IPS-18a (cell line): ENCODE measurements around the gene MAP3K4.
"Not testable (repeated sequence)": the region's sequence is repeated elsewhere in the genome, so short reads cannot be mapped to it uniquely, and the experiment has no call there.

Experiments
- H3K27ac ChIP-seq: one replicate; pipeline ENCODE4 v1.5.1; 2013; ENCODE audit warnings: low read length
- H3K27me3 ChIP-seq: one replicate; pipeline ENCODE4 v1.6.1; 2013; ENCODE audit warnings: mild to moderate bottlenecking, low read length; ENCODE audit not compliant: control insufficient read depth, insufficient read depth
- H3K36me3 ChIP-seq: one replicate; pipeline ENCODE4 v1.6.1; 2013; ENCODE audit warnings: low read depth, low read length; ENCODE audit not compliant: control insufficient read depth
- H3K4me1 ChIP-seq: one replicate; pipeline ENCODE4 v1.6.1; 2013; ENCODE audit warnings: low read depth, low read length; ENCODE audit not compliant: control insufficient read depth
- H3K4me3 ChIP-seq: one replicate; pipeline ENCODE4 v1.5.1; 2013; ENCODE audit warnings: low read length
- H3K9ac ChIP-seq: one replicate; pipeline ENCODE4 v1.6.1; 2013; ENCODE audit warnings: mild to moderate bottlenecking, low read length, moderate library complexity
- H3K9me3 ChIP-seq: one replicate; pipeline ENCODE4 v1.6.1; 2013; ENCODE audit warnings: low read depth, low read length; ENCODE audit not compliant: control insufficient read depth

The MAP3K4 gene

DNA sequence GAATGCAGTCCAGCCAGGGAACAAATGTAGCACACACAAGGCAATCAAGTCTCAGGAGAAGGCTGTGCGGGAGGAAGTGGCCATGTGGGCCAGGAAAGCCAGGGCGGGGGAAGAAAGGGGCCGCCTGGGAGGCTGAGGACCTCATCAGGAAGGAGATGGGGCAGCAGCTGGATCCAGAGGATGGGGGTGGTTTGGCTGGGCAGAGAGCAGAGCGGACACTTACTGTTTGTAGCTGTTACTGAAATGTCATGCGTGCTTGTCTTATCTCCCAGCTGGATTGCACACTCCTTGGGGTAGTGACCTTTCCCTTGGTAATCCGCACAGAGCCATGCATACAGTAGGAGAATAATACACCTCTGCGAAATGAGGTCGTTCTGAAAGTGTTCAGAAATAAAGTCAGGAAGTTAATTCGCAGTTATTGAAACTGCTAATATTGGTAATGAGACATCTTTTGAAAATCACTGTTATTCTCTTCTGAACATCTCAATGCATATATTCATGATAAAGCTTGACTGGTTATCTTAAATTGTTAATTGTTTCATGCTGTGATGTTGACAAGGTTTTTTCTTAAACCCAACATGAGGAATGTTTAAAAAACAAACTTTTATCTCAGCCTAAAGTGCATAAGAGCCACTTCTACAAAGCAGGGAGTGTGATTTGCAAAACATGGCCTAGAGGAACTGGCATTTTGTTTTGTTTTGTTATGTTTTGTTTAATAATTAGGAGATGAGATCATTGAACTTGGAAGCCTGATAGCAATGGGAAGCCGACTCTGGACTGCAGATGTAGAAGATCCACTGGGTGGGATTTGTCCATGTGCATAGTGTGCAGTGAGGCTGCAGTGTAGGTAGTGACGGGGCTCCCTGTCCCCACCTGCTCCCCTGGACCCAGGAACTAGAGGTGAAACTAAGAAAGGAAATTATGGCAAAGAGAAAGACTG lies 18.0 kb upstream of the MAP3K4 start:
- H3K27ac ChIP-seq, result no peak overlapping the region
- H3K9ac ChIP-seq, result no peak overlapping the region

GRCh38 chr6:160974304-160974771 lies 17.2 kb upstream of the MAP3K4 start:
- Histone ChIP-seq H3K36me3 (no peaks in the 10 kb centered on the region), H3K27me3 (no peaks in the 10 kb centered on the region), H3K4me3 (no peak overlapping the region), H3K9me3 (no peaks in the 10 kb centered on the region), H3K27ac (no peak overlapping the region), H3K9ac (no peak overlapping the region), H3K4me1 (peaks cover 6% of the 10 kb centered on the region)

More for the DNA sequence above, 18.0 kb upstream of the MAP3K4 start:
- Histone ChIP-seq H3K4me1 (peaks cover 6% of the 10 kb centered on the region), H3K4me3 (no peak overlapping the region), H3K27me3 (no peaks in the 10 kb centered on the region), H3K9me3 (no peaks in the 10 kb centered on the region), H3K36me3 (no peaks in the 10 kb centered on the region)

DNA sequence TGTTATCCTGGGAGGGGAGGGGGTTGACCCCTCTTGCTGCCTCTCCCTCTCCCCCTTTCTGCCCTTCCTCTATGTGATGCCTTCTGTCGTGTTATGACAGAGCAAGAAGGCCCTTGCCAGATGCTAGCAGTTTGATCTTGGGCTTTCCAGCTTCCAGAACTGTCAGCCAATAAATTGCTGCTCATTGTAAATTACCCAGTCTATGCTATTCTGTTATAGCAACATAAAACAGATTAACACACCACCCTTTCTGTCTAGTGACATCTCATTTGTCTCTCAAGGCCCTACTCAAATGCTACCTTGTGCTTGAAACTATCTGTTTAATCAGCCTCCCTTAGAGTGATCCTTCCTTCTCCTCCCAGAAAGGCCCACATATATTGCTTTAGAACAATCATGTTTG lies 16.4 kb upstream of the MAP3K4 start:
- Histone ChIP-seq H3K9ac (no peak overlapping the region), H3K27ac (no peak overlapping the region), H3K4me1 (peaks cover 6% of the 10 kb centered on the region), H3K36me3 (no peaks in the 10 kb centered on the region), H3K9me3 (no peaks in the 10 kb centered on the region), H3K4me3 (no peak overlapping the region), H3K27me3 (no peaks in the 10 kb centered on the region)

DNA sequence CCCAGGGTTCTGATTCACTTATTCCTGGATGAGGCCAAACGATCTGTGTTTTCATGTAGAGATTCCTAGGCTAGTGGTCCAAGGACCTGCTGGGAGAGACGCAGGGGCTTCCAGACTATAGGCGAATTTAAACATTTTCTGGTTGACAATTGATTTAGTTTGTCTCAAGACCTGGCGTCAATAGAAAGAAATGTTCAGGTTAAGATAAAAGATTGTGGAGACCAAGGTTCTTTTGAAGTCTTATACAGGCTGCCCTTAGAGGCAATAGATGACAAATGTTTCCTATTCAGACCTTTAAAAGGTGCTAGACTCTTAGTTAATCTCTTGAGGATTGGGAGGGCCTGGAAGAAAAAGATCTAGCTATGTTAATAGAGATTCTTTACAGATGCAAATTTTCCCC lies 15.6 kb upstream of the MAP3K4 start:
- H3K4me1 ChIP-seq, H3K4me3 ChIP-seq, H3K36me3 ChIP-seq, H3K27me3 ChIP-seq, H3K9me3 ChIP-seq, H3K9ac ChIP-seq, H3K27ac ChIP-seq: not testable (repeated sequence)

- no peaks in the 10 kb centered on the region for H3K36me3 ChIP-seq
- H3K4me1 ChIP-seq, result peaks cover 6% of the 10 kb centered on the region
- no peak overlapping the region for H3K27ac ChIP-seq
- H3K9me3 ChIP-seq, result peaks cover 8% of the 10 kb centered on the region
- no peak overlapping the region for H3K9ac ChIP-seq
- H3K4me3 ChIP-seq, result no peak overlapping the region
- no peaks in the 10 kb centered on the region for H3K27me3 ChIP-seq
Measured at GRCh38 chr6:160978141-160978901, 13.2 kb upstream of the MAP3K4 start.

GRCh38 chr6:160979061-160979708 lies 12.4 kb upstream of the MAP3K4 start:
- no peaks in the 10 kb centered on the region for H3K36me3 ChIP-seq
- peaks cover 9% of the 10 kb centered on the region for H3K9me3 ChIP-seq
- H3K27ac ChIP-seq, result no peak overlapping the region
- no peak overlapping the region for H3K9ac ChIP-seq
- no peaks in the 10 kb centered on the region for H3K27me3 ChIP-seq
- H3K4me1 ChIP-seq, result peaks cover 6% of the 10 kb centered on the region
- H3K4me3 ChIP-seq, result no peak overlapping the region

- not testable (repeated sequence) for H3K36me3 ChIP-seq, H3K9me3 ChIP-seq, H3K27ac ChIP-seq, H3K27me3 ChIP-seq, H3K4me3 ChIP-seq, H3K9ac ChIP-seq, H3K4me1 ChIP-seq
Measured at GRCh38 chr6:160983377-160983948, 8.1 kb upstream of the MAP3K4 start.

DNA sequence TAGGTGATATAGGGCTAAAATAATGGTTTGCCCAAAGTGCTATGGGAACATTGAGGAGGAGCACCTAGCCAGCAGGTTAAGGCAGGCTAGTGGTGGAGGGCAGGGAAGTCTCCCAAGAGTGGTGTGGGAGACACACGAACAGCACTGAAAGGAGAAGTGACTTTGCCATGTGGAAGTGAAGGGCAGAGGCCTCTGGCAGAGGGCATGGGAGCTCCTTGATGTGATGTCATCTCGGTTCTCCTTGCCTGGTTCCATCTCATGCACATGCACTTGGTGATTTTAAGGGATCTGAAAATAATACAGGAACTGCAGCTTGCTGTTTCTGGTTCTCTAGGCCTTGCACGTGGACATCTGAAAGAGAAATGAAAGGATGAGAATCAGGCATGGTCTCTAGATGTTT lies 4.7 kb upstream of the MAP3K4 start:
- H3K4me3 ChIP-seq, result no peak overlapping the region
- H3K9me3 ChIP-seq, result peaks cover 9% of the 10 kb centered on the region
- no peaks in the 10 kb centered on the region for H3K36me3 ChIP-seq
- peaks cover 7% of the 10 kb centered on the region for H3K4me1 ChIP-seq
- no peak overlapping the region for H3K27ac ChIP-seq
- H3K27me3 ChIP-seq, result no peaks in the 10 kb centered on the region
- H3K9ac ChIP-seq, result no peak overlapping the region

DNA sequence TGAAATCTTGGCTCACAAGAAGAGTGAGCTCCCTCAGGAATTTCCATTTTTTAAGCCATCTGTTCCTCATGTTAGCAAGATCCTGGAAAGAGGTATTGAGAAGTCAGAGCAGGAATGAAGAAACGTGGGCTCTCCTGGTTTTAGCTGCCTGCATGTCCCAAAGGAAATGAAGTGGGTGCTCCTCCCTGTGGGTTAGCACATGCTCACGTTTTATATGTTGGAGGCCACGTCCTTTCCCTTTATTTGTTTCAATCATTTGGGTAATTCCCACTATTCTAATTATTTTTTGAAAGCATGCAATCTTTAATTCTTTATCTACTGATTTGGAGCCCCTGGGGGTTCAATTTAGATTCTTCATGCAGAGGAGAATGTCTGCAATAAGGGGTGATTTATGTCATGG lies 4.3 kb upstream of the MAP3K4 start:
- H3K4me1 ChIP-seq, result peaks cover 7% of the 10 kb centered on the region
- no peaks in the 10 kb centered on the region for H3K36me3 ChIP-seq
- H3K27ac ChIP-seq, result no peak overlapping the region
- H3K9ac ChIP-seq, result no peak overlapping the region
- H3K27me3 ChIP-seq, result no peaks in the 10 kb centered on the region
- H3K4me3 ChIP-seq, result no peak overlapping the region
- H3K9me3 ChIP-seq, result peaks cover 9% of the 10 kb centered on the region

GRCh38 chr6:160990847-160991405 lies 643 bp upstream of the MAP3K4 start:
- Histone ChIP-seq H3K27me3 (no peaks in the 10 kb centered on the region), H3K9ac (peak overlapping the region; percentile 85), H3K9me3 (no peaks in the 10 kb centered on the region), H3K4me3 (peak overlapping the region; percentile 92), H3K36me3 (peaks cover 3% of the 10 kb centered on the region), H3K4me1 (peaks cover 7% of the 10 kb centered on the region), H3K27ac (no peak overlapping the region)
